ENCODE data around the gene CCNI2. TPM values are rescaled to one million over a fixed set of nuclear protein-coding genes. Genes with fewer than 3 reads are reported as not detected.

The CCNI2 gene
- total and polyA plus RNA-seq, 2 donors (not counting 3 experiments of a cell fraction or from before 2014, with no cell fraction given): 0.25 to 0.53 TPM

- H3K27ac ChIP-seq (ENCODE audit: insufficient read depth, low read depth, low read length): no peak overlapping the region
- H3K9ac ChIP-seq (replicated peaks; ENCODE audit: extremely low read depth, insufficient read depth, low read length): no peak overlapping the region
- no peaks in the 10 kb centered on the region for H3K9me3 ChIP-seq (replicated peaks; ENCODE audit: control insufficient read depth, insufficient read depth, low read length)
- intact Hi-C loops (cut with micrococcal nuclease): no loop called here
- H3K79me2 ChIP-seq (ENCODE audit: control insufficient read depth, insufficient read depth, low read length): peaks cover 52% of the 10 kb centered on the region
- dilution Hi-C loops (cut with MboI; ENCODE audit: extremely low pct_ligation_motif_present, low sequenced_read_pairs): no loop called here
- CTCF ChIA-PET: interaction anchor here (1.3 to 4.1 kb wide), 4 partner anchors 13 to 46 kb away, joined by 4 to 19 read pairs (median 12); no protein-coding TSS in a partner anchor
- H4K20me1 ChIP-seq (replicated peaks; ENCODE audit: control insufficient read depth, extremely low read depth, insufficient read depth, low read length): no peaks in the 10 kb centered on the region
- H3K9me1 ChIP-seq (replicated peaks; ENCODE audit: control insufficient read depth, extremely low read depth, insufficient read depth, low read length): no peaks in the 10 kb centered on the region
- H3K36me3 ChIP-seq (ENCODE audit: control insufficient read depth in 2 of 2, extremely low read depth in 1 of 2, insufficient read depth in 2 of 2, low read length in 2 of 2): no peaks in the 10 kb centered on the region
- H3K4me3 ChIP-seq (replicated peaks in 1 of 3; ENCODE audit: insufficient read depth in 1 of 3, low read depth in 1 of 3, low read length in 3 of 3): no peak overlapping the region
- POLR2A ChIA-PET: no interaction called here
- no peaks in the 10 kb centered on the region for H3K27me3 ChIP-seq (ENCODE audit: control insufficient read depth in 2 of 2, insufficient read depth in 2 of 2, low read length in 2 of 2)
- TF ChIP-seq POLR2A (IDR thresholded peaks at IDR 0.05; ENCODE audit: low read depth, low read length) (no peak), POLR2AphosphoS5 (IDR thresholded peaks at IDR 0.05; ENCODE audit: insufficient read depth, low read depth, low read length) (no peak), EZH2 (IDR thresholded peaks at IDR 0.05; ENCODE audit: borderline replicate concordance, low read depth, low read length, severe bottlenecking) (no peak), MAX (IDR thresholded peaks at IDR 0.05; ENCODE audit: insufficient read depth, insufficient read length) (no peak), GATA2 (IDR thresholded peaks at IDR 0.05; ENCODE audit: insufficient read depth, insufficient read length, low read depth, low read length) (no peak), MYC (IDR thresholded peaks at IDR 0.05; ENCODE audit: low read depth, low read length) (no peak), FOS (IDR thresholded peaks at IDR 0.05; ENCODE audit: borderline replicate concordance, insufficient read depth, low read length) (no peak), JUN (IDR thresholded peaks at IDR 0.05; ENCODE audit: borderline replicate concordance, insufficient read depth, insufficient read length, low read depth) (no peak), CTCF (IDR thresholded peaks at IDR 0.05; ENCODE audit: extremely low read depth in 1 of 2, insufficient read depth in 1 of 2, low read depth in 1 of 2, low read length in 2 of 2) (no peak)
- H3K4me1 ChIP-seq (ENCODE audit: control insufficient read depth, extremely low read depth, insufficient read depth, low read length): peaks cover 30% of the 10 kb centered on the region
- DNase-seq (ENCODE audit: low read depth, low spot score) (no peak), FAIRE-seq (no peak)
- H2AFZ ChIP-seq (ENCODE audit: low read depth, low read length): no peak overlapping the region
- H3K4me2 ChIP-seq (ENCODE audit: insufficient read depth, low read length): no peak overlapping the region
- no TSS peak for BruUV-seq (replicated peaks)
Measured at GRCh38 chr5:132774406-132774805, 27.2 kb downstream of the CCNI2 start.
